ENCODE results near the gene DNAH12. TPM values are rescaled to one million over a fixed set of nuclear protein-coding genes. Genes with fewer than 3 reads are reported as not detected.

DNAH12 gene
- total and polyA plus RNA-seq, 2 donors (not counting 3 experiments of a cell fraction or from before 2014, with no cell fraction given) = 0.06 to 0.20 TPM

GRCh38 chr3:57572096-57572495, 28.0 kb upstream of the DNAH12 start:
- ChIA-PET POLR2A (no interaction called here), CTCF (interaction anchor here (0.6 to 1.7 kb wide), 3 partner anchors 10 to 175 kb away, joined by 3 to 6 read pairs (median 3); no protein-coding TSS in a partner anchor)

More at GRCh38 chr3:57572096-57572495, 28.0 kb upstream of the DNAH12 start:
- Histone ChIP-seq H3K4me3 (replicated peaks in 1 of 3; ENCODE audit: insufficient read depth in 1 of 3, low read depth in 1 of 3, low read length in 3 of 3) (no peak overlapping the region), H3K27me3 (ENCODE audit: control insufficient read depth in 2 of 2, insufficient read depth in 2 of 2, low read length in 2 of 2) (no peaks in the 10 kb centered on the region), H3K9ac (replicated peaks; ENCODE audit: extremely low read depth, insufficient read depth, low read length) (no peak overlapping the region), H3K4me2 (ENCODE audit: insufficient read depth, low read length) (no peak overlapping the region), H3K4me1 (ENCODE audit: control insufficient read depth, extremely low read depth, insufficient read depth, low read length) (peaks cover 2% of the 10 kb centered on the region), H3K36me3 (ENCODE audit: control insufficient read depth in 2 of 2, extremely low read depth in 1 of 2, insufficient read depth in 2 of 2, low read length in 2 of 2) (peaks cover 16 to 35% of the 10 kb centered on the region in 2 experiments), H3K79me2 (ENCODE audit: control insufficient read depth, insufficient read depth, low read length) (peaks cover 26% of the 10 kb centered on the region), H3K9me3 (replicated peaks; ENCODE audit: control insufficient read depth, insufficient read depth, low read length) (no peaks in the 10 kb centered on the region), H4K20me1 (replicated peaks; ENCODE audit: control insufficient read depth, extremely low read depth, insufficient read depth, low read length) (peaks cover 2% of the 10 kb centered on the region), H3K27ac (ENCODE audit: insufficient read depth, low read depth, low read length) (no peak overlapping the region), H3K9me1 (replicated peaks; ENCODE audit: control insufficient read depth, extremely low read depth, insufficient read depth, low read length) (no peaks in the 10 kb centered on the region), H2AFZ (ENCODE audit: low read depth, low read length) (no peak overlapping the region)
- BruUV-seq (replicated peaks) = no TSS peak
- intact Hi-C loops (cut with micrococcal nuclease) = no loop called here
- DNase-seq (ENCODE audit: low read depth, low spot score) (no peak), FAIRE-seq (no peak)
- dilution Hi-C loops (cut with MboI; ENCODE audit: extremely low pct_ligation_motif_present, low sequenced_read_pairs) = no loop called here
- no peak for TF ChIP-seq CTCF (IDR thresholded peaks at IDR 0.05; ENCODE audit: extremely low read depth in 1 of 2, insufficient read depth in 1 of 2, low read depth in 1 of 2, low read length in 2 of 2)
- no peak for TF ChIP-seq JUN (IDR thresholded peaks at IDR 0.05; ENCODE audit: borderline replicate concordance, insufficient read depth, insufficient read length, low read depth)
- no peak for TF ChIP-seq MYC (IDR thresholded peaks at IDR 0.05; ENCODE audit: low read depth, low read length)
- TF ChIP-seq MAX (IDR thresholded peaks at IDR 0.05; ENCODE audit: insufficient read depth, insufficient read length) = no peak
- TF ChIP-seq POLR2A (IDR thresholded peaks at IDR 0.05; ENCODE audit: low read depth, low read length) = no peak
- TF ChIP-seq EZH2 (IDR thresholded peaks at IDR 0.05; ENCODE audit: borderline replicate concordance, low read depth, low read length, severe bottlenecking) = no peak
